ENCODE data around the gene ARFRP1. TPM values are rescaled to one million over a fixed set of nuclear protein-coding genes. Genes with fewer than 3 reads are reported as not detected.

ARFRP1 gene
- total RNA-seq, 4 donors from 2014 or later = 25.5 to 44.3 (median 40.9) TPM

GRCh38 chr20:63746751-63747315 lies 39.1 kb upstream of the ARFRP1 start:
- ATAC-seq (ENCODE audit: low FRiP score) = no peak
- DNase-seq (ENCODE audit: low spot score) = no peak
- TF ChIP-seq, protein P1, sequence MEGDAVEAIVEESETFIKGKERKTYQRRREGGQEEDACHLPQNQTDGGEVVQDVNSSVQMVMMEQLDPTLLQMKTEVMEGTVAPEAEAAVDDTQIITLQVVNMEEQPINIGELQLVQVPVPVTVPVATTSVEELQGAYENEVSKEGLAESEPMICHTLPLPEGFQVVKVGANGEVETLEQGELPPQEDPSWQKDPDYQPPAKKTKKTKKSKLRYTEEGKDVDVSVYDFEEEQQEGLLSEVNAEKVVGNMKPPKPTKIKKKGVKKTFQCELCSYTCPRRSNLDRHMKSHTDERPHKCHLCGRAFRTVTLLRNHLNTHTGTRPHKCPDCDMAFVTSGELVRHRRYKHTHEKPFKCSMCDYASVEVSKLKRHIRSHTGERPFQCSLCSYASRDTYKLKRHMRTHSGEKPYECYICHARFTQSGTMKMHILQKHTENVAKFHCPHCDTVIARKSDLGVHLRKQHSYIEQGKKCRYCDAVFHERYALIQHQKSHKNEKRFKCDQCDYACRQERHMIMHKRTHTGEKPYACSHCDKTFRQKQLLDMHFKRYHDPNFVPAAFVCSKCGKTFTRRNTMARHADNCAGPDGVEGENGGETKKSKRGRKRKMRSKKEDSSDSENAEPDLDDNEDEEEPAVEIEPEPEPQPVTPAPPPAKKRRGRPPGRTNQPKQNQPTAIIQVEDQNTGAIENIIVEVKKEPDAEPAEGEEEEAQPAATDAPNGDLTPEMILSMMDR (IDR thresholded peaks at IDR 0.05) = no peak

DNA sequence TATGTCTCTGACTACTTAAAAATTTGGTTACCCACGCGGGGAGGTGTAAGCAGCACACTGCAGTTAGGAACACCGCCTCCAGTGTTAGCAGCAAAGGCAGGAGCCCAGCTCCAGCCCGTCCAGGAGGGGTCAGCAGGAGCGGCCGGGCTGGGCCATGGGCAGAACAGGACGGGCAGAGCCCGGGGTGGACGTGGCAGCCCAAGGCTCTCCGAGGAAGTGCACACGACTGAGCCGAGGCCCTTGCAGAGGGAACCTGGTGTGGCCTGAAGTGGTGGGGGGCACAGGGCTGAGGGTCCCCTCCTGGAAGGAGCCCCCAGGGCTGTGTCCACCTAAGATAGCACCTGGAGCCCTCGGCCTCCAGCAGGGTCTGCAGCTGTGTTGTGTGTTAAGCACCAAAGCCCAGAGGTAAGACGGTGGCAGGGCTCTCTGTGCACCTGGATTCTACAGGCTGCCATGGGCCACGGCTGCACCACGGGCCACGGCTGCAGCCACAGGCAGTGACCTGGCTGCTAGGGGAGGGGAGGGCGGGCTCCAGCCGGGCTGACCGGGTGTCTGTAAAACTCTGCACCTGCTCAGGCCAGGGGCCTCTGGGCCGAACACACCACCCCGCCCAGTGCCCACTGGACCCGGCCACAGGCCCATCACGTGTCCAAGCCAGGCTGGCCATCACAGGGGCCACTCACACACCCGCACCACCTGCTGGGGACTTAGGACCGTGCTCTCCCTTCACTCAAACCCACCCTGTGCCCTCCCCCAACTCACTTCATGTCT lies 38.4 kb upstream of the ARFRP1 start:
- no peak for DNase-seq (ENCODE audit: low spot score)
- TF ChIP-seq, protein P1 (IDR thresholded peaks at IDR 0.05) = no peak
- no peak for ATAC-seq (ENCODE audit: low FRiP score)

GRCh38 chr20:63745424-63745805 lies 37.6 kb upstream of the ARFRP1 start:
- ATAC-seq (ENCODE audit: low FRiP score) = no peak
- DNase-seq (ENCODE audit: low spot score) = no peak
- TF ChIP-seq, protein P1 (IDR thresholded peaks at IDR 0.05) = no peak

DNA sequence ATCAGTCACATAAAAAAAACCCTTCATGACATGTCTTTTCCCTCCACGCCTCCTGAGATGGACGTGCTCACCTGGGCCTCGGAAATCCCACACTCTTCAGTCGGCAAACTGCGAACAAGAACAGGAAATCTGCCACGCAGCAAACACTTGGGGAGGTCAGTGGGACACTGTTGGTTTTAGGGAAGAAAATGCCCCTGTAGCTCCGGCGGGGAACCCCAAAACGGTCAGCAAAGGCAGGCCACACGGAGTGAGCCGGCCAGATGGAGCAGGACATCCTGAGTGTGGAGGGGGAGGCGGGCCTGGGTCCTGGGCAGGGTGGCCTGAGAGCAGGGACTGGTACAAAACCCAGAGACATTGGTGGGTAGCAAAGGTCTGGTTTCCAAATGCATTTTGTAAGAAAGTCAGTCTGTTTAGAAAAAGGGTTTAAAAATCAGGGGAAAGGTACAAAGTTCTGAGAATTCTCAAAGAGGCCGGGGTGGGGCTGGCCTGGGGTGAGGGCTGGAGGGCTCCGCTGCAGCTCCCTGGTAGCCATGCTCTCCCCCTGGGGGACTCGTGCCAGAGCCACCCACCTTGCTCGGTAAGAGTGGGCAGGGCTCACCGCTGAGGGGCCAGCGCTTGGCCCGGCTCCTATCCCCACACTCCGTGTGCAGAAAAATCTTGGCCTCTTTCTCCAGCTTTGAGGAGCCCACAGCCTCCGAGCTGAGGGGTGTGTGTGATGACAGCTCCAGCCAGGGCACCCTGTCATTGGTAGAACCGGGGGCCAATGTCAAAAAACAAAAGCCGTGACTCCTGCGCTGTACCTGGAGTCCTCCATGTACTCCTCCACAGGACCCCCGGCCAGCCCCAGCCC lies 37.0 kb upstream of the ARFRP1 start:
- no peak for DNase-seq (ENCODE audit: low spot score)
- TF ChIP-seq, protein P1 (IDR thresholded peaks at IDR 0.05) = no peak
- ATAC-seq (ENCODE audit: low FRiP score) = no peak

GRCh38 chr20:63744158-63744557 lies 36.4 kb upstream of the ARFRP1 start:
- ATAC-seq (ENCODE audit: low FRiP score) = no peak
- TF ChIP-seq, protein P1 (IDR thresholded peaks at IDR 0.05) = no peak
- DNase-seq (ENCODE audit: low spot score) = no peak

DNA sequence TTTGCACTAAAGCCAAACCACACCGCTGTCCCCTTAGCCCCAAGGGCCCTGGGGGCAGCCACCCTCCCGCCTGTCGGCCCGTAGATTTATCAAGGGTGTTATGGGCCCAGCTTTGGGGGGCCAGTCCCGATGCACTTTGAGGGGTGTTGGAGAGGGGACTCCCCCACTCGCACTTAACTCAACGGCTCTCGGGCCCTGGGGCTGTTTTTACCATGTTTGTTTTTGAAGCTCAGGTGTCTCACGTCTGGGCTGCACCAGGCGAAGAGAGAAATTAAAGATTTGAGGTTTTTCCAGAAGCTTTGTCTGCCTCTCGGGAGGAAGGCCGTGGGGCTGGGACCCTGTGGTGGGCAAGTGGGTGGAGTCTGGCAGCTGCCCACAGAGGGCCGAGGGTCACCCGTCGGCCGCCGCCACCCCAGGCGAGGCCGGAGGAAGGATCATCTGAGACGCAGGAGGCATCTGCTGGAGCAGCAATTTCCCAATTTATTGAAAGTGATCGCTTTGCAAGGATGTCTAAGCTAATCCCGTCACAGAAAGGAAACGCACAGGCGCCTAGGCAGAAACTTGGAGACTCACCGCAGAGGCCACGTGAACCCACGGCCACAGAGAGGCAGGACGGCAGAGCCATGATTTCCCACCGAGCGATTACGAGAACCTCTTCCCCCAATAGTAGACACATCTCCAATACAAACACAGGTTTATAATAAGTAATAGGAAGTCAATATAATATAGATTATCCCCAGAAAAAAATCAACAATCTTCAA lies 35.6 kb upstream of the ARFRP1 start:
- ATAC-seq (ENCODE audit: low FRiP score) (no peak), DNase-seq (ENCODE audit: low spot score) (no peak)
- TF ChIP-seq, protein P1 (IDR thresholded peaks at IDR 0.05) = no peak
